Dermis microvascular lymphatic vessel endothelial cell (primary cell): ENCODE results near the gene RASSF8. TPM values are rescaled to one million over a fixed set of nuclear protein-coding genes. Genes with fewer than 3 reads are reported as not detected.

ENCODE experiments used
- DNase-seq, 2 donors: peaks; one replicate each; pipeline versions ENCODE4 v3.0.0 to v3.0.0-alpha.2; 2010; ENCODE audit warnings: low read depth in 2 of 2
- total RNA-seq: library from RNA; depleted of rRNA; stranded (reverse); fragments of >200 nt; gene quantifications from 2 replicates; pipeline ENCODE4 v1.2.1, GENCODE V29; 2014

The RASSF8 gene
- total RNA-seq, 1 donor from 2014 or later = 34.7 TPM

DNA sequence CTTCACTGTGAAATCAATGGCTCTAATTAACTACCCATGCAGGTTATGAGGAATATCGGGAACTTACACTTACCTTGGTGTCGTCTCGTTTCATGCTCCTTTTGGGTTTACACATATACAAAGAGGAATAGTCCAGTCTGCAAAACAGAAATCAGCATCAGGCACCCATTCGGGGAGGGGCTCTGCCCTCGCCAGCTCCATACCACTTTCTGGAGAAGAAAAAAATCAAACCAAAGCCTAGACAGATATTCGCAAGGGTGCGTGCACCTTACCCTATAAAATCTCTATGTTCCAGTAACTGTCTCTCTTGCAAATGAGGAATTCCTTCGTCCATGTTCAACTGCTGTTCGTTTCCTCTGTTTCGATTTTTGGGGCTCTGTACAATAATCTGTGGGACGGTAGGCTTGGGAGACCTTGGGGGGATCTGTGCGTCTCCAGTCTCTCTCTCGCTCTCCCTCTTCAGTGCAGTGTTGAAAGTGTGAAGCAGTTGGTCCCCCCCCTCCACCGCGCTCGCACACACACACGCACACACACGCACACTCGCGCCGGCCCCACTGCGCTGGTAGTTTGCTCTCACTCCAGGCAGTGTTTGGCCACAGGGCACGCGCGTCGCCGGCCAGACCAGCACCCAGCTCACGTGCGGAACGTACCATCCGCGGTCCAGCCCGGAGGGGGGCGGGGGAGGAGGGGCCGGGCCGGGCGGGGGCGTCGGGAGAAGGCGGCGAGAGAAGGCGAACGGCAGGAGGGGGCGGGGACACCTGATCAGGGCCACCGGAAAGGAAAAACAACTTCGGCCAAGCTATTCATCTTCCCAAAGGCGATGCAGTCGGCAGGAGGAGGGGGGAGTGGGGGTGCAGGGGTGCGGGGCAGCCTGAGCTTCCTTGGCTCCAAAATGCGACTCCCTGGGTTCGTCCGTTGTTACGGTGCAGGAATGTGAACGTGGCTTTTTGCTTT, 166.2 kb downstream of the RASSF8 start, which contains the start of gene BHLHE41:
Gene BHLHE41, minus strand, starts transcription at position 592 of the 954 bp plus-strand sequence. Its CDS starts 258 bp downstream, at position 334.
- peak in 1 of 2 donors; percentile 63 for DNase-seq

DNA sequence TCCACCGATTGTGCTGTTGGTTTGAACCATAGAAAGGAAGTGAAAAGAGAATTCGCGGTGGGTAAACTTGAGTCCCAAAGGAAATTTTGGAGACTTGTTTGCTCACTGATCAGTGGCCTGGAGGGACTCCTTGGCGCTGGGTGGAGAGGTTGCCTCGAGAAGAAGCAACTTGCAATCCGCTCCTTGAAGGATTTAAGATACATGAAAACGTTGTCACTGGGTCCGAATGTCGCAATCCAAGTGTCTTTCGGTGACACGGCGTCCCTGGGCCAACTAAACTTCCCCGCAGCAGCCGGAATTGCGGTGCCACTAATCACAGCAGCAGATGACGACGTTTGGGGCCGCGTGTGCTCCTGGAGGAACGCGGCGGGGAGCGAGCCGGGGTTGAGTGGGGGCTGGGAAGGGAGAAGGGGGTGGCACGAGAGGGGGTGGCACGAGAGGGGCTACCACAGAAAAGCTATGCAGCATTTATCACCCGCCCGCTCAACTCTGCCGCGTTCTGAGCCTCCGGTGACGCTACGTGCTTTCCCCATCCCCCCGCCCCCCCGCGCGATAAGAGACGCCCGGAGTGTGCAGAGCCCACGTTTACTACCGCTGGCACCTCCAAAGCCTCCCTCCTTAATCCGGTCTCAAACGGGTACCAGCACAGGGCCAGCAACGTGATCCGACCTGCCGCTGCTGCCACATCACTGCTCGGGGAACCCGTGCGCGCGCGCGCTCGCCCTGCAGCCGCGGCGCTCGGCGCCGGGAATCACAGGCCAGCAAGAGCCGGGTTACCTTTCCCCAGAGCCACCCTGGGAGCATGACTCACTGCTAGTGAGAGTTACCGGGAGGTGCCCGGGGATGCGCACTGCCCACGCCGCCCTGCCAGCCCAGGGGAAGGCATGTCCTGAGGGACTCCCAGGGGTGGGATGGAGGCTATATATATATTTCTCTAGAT, 167.2 kb downstream of the RASSF8 start:
- DNase-seq = peak; percentile 39 to 81

DNA sequence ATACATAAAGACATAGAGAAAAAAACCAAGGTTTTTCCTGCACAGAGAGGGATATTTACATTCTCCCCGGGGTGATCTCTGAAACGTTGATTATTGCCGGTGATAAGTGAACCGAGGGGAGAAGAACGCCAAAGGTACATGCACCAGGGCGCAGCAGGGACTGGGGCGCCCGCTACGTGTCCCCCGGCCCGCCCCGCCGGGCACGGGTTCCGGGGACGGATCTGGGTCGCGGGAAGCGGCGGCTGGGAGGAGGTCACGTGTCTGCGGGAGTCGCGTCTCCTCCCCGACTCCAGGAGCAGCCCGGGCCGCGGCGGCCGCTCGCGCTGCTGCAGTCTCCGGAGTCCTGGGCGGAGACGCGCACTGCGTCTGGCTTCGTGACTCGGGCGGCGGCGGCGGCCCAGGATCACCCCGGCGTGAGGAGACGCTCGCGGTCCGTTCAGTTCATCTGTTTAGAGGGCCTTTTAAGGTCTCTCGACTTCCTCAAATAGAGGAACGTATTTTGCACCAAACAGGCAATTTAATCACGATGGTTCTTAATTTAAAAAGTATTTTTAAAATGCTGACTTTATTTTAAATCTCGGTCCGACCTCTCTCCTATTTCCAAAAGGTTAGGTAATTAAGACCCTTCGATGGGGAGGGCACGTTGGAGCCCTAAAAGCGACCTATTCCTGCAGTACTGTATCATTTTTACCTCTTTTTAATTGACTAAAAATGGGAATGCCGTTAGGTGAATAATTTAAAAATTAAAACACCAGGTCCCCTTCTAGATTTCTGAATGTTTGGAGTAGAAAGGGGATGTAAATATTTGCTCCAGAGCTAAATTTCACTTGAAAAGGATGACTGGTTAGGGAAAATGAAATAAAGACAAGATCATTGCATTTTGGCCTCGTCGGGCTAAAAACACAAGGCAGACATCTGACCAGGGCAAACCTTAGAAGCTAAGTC, 168.1 kb downstream of the RASSF8 start:
- DNase-seq = peak in 1 of 2 donors; percentile 77

DNA sequence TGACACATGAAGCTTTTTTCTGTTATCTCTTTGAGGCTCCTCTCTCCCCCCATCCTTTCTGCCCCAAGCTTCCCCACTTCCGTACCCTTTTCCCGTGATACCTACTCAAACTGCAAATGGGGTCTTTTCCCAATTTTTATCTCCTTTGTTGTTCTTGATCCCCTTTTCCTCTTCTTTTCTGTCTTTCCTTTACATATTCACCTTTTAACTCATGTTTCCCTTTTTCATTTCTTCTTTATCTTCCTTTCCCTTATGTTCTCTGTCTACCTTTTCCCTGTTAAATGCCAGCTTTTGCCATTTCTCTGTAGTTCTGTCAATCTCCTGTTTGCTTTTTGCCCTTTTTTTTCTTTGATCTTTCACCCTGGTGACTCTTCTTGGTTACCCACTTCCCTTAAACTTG, 168.9 kb downstream of the RASSF8 start:
- no peak for DNase-seq

DNA sequence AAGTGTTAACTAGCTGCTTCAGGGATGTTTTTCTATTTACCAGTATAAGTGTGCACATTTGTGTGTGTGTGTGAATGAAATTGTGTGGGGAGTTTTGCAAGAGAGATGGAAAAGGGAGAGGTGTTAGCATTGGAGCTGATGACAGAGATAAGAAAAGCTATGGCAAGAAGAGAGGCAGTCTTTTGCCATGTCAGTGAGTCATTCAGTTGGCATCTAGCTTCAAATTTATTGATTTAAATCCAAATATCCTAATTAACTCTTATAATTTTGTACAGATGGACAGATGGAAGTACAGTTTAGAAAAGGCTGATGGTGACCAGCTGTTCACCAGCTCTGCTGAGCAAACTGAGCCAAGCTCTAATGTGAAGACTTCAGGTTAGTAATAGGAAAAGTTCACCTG, 169.7 kb downstream of the RASSF8 start:
- DNase-seq = no peak

Other genes with a start within 250 kb of the RASSF8 start
- under 0.01 and 0.13 TPM in 2 replicates for gene BHLHE41, start 166.4 kb downstream of the RASSF8 start, total RNA-seq
- 0.39 and 0.76 TPM in 2 replicates for gene SSPN, start 236.9 kb downstream of the RASSF8 start, total RNA-seq